DMS53 (cell line): ENCODE results near the gene CD2BP2.
A peak's percentile ranks its signal among the peaks of the same experiment; 100 is the strongest.
"Not testable (repeated sequence)": the region's sequence is repeated elsewhere in the genome, so short reads cannot be mapped to it uniquely, and the experiment has no call there.

Source experiments
- DNase-seq: peaks from one replicate; lab custom pipeline; 2025; lab: John Stamatoyannopoulos, UW

CD2BP2 gene

DNA sequence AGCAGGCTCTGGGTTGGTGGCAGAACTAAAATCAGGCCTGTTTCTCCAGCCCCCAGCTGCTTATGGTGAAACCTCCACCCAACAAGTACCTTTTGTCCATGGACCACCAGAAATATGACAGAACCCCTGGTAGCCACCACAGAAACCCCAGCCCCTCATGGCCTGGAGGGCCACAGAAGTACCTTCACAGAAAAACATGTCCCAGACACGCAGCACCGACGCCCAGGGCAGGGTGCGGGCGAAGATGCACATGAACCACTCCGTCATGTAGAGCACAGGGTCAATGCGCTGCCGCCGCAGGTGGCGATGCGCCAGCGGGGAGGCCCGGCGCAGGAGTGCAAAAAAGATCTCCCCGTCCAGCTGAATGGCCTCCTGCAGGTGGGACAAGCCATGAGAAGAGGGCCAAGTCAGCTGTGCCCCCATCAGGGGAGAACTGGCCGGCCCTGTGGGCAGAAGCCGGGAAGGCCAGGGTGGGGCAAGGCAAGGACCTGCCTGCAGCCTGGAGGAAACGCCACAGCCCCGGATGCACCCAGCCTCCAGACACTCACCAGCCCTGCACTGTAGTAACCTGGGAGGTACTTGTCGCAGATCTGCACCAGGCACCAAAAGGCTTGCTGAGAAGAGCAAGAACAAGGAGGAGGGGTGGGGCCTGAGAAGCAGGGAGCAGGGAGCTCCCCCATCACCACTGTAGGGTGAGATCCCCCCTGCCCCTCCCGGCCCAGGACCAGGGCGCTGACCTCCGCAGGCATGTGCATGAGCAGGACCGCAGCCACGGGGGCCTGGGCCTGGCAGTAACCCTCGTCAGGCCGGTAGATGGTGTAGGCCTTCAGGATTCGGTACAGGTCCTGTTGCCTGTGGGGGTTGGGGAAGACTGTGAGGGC, 4.1 kb upstream of the CD2BP2 start:
- no peak for DNase-seq

DNA sequence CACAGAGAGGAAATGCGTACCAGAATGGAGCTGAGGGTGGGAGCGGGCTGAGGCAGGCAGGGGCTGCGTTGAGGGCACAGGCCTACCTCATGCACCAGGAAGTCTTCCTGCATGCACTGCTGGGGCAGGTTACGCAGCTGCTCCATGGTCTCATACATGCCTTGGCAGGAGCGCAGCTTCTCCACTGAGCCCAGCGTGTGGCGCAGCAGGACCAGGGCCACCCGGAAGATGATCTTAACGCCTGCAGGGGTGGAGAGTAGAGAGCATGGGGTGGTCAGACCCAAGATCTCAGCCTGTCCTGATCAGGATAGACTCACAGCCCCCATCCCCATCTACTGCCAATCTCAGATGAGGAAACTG, 3.4 kb upstream of the CD2BP2 start:
- peak; percentile 12 for DNase-seq

DNA sequence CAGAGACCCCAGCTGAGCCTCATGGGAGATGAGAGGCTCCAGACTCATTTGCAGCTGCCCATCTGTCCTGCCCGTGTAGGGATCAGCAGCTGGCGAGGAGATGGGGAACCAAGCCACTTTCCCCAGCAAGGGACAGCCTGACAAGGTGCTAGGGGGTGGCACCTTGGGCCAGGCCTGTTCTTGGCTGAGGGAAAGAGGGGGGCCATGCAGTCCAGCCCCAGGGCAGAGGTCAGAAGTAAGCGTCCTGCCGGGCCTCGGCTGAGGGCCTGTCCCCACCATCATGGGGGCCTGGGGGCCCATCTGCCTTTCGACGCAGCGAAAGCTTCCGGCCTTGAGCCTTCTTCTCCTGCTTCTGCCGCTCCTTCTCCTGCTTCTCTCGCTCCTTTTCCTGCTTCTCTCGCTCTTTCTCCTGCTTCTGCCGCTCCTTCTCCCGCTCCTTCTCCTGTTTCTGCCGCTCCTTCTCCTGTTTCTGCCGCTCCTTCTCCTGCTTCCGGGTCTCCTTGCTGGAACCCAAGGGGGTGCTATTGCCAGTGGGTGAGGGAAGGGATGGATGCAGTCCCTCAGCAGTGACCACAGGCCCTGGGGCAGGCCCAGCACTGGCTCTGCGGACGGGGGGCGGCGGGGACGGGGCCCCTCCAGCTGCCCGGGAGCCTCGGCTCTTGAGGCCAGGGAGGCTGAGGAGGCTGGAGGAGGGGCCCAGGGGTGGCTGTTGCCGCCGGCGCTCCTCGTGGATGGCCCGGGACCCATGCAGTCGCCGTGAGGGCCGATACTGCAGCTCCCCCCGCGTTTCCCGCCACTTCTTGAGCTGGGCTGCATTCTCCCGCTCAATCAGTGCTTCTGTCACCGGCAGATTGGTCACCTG, 2.8 kb upstream of the CD2BP2 start:
- DNase-seq: no peak

DNA sequence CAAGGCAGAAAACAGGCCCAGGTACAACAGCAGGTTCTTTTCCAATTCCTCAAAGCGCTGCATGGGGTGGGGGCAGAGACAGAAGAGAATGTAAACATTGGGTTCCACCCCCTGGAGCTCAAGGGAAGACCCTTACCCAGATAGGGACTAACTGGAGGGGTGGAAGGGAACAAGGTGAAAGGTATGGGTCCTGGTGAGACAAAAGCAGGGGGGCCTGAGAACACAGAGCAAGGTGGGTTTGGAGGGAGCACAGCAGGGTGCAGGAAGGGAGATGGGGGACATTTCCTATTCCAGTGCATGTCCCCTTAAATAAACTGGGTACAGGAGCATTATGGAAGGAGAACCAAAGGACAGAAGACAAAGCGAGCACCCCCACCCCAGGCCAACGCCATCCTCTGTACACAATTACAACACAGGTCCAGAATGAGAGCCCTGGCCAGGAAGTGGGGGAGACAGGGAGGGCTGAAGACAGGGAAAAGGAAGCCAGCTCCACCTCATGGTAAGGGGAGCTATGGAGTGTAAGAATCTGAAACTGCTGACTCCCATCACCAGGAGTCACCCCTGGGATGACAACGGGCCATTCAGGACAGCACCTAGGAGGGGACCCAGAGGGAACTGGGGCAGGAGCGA, 2.1 kb upstream of the CD2BP2 start:
- DNase-seq: no peak

DNA sequence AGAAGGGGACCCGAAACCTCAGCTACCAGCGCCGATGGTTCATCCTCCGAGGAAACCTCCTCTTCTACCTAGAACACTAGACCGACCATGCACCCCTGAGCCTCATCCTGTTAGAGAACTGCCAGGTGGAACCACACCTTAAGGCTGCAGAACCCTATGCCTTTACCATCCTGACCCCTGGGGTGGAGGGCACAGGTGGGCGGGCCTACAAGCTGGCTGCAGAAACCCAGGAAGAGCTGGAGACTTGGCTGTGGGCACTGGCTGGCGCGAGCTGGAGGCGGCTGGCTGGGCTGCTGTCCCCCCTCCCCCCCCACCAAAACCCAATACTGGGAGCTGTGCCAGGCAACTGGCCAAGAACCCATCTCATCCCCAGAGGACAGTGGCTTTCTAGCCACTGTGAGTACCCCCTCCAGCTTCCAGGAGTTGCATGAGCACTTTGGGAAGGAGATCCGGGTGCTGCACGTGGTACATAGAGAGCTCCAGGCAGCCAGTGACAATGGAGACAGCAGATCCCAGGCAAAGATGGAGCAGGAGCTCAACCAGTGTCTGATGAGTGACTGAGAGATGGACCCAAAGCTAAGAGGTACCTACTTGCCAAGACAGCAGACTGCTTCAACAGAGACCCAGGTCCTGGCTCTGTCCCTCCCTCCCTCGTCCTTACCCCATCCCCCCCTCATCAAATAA, 1.4 kb upstream of the CD2BP2 start:
- DNase-seq: peak; percentile 54

DNA sequence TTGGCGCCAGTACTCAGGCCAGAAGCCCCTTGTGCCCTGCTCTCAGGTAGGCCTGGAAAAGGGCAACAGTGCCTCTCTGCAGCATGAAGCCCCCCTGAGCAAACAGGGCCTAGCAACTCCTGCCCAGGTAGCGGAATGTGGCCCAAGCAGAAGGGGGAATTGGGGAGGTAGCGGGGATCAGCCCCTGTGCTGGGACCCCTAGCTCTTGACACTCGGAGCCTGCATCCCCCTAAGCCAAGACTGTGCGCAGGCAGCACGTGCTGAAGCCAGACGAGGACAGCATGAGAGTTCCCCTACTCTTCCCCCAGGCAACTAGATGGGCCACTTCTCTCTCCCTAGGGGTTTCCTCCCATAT, 823 bp upstream of the CD2BP2 start:
- DNase-seq: peak; percentile 34

DNA sequence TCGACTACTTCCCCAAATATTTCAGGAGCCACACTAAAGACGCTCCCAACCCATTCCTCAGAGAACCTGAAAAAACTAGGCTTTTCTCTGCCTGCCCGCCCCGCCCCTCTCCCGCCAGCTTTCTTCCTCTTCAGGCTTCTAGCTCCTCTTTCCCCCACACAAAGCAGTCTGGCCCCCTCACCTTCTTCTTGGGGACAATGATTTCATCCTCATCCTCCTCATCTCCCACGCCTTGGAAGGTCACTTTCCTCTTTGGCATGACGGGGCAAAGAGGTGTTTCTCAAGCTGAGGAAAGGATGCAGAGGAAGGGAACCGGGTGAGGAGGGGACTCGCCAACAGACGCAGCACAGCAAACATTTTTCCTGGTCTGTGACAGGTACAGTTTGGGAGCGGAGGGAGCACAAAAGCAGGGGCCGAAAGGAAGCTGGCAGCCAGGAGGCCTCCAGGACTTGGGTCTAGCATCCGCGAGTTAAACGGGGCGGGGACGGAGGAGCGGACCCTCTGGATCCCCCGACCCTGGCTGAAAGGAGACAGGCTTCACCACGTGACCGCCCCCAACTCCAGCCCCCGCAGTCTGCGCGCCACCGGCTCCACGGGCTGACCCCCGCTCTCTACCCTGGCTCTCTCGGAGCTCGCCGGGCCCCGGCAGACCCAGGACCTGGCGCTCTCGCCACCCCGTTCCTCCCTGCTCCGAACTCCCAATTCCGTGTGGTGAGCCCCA, 525 bp downstream of the CD2BP2 start:
- peak; percentile 66 for DNase-seq

DNA sequence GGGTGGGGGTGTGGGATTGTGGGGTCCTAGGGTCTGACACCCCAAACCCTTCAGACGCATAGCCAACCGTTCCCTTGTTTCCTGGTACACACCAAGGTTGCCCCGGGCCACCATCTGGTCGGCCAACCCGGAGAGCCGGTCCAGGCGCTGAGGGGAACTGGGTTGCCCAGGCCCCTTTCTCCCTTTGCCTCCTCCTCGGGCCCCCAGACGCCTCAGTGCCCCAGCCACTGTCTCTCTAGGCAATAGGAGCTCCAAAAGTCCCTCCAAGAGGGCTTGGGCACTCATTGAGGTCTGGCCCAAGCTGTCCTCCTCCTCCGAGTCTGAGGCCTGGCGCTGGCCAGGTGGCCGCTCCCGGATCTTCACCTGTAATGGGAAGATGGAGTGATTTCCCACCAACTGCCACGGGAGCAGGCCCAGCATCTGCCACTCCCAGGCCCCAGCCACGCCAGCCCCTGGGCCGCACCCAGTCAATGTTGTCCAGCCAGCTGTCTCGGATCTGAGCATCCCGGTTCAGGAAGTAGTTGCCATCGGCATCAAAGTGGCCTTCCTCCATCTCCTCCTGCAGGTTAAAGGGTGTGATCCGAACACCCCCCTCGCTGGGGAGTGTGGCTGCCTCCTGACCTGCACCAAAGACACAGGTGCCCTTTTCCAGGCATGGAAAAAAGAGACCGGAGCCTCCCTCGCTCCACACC, 1.5 kb downstream of the CD2BP2 start:
- no peak for DNase-seq

DNA sequence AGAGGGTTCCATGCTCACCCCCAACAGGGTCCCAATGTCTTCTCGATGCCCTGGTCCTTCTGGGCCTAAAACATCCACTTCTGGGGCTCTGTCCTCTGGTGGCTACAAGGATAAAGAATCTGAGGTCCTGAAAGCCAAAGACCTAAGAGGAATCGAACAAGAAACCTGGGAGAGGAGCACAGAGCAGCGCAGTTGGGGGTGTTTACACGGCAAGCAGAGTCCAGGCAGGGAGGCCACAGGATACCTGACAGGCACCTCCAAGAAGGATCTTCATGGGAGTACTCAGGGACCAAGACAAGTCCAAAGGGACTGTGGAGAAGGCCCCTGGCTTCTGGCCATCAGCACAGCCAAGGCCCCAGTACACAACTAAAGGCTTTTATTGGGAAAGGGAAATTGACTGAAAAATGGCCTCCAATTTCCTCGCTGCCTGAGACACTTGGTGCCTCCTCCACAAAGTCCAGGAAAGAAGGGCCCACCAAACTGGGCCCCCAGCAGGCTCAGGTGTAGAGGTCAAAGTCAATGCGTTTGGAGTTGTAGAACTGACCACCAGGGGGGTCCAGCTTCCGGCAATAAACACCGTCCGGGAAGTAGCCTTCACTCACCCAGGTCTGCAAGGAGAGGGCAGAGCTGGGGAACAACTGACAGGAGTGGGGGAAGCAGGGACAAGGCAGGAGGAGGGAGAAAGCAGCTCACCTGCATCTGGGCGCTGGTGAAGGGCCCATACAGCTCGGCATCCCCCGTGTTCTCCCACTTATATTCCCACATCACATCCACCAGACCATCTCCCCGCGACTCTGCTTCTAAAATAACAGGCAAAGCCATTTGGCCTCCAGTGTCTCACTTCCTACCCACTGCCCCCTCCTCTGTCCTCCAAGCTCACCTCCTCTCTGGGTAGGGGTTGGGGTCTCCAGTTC, 2.4 kb downstream of the CD2BP2 start:
- no peak for DNase-seq

DNA sequence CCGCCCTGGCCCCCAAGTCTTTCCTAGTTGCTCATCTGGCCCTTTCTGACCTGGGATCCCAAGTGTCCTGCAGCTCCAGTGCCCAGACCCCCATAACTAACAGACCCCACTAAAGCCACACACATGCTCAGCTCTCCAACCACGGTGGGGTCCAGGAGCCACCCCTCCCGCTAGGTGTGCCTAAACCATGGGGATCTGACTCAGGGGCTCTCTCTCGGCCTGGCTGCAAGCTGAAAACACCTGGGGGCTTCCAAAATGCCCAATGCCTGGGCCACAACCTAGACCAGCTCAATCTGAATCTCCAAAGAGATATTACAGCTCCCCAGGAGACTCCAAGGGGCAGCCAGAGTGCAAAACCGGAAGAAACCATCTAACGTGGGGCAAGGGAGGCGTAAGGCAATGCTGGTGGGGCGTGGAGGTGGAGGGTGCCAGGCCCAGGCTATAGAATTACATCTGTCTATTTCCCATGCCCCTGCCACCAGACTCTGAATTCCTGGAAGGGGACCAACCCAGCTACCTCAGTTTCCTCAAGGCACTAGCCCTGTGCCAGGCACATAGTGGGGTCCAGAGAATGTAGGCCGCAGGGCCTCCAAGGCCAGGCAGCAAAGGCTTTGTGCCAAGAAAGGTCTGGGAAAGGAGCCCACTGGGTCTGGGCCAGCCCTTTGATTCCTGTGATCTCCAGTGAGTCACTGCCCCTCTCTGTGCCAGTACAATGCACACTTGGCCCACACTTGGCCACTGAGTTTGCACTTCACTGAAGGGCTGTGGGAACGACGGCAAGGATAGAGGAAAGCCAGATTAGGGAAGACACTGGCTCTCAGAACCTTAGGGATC, 3.3 kb downstream of the CD2BP2 start:
- DNase-seq: no peak

DNA sequence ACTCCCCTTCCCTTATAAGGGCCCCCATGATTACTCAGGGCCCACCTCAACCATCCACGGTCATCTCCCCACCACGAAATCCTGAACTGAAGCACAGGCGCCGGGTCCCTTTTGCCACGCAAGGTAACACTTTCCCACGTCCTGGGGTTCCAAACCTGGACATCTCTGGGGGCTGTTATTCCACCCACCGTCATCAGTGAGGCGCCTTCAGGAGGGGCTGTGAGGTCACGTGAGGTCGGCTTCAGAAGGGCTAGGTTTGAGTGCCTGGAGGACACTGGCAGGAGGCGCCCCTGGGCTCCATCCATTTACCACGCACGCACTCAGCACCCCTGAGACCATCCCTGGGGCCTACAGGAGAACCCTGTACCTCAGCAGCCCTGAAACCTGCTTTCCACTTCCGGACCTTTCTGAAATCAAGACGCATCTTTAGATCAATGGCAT, 4.1 kb downstream of the CD2BP2 start:
- DNase-seq: no peak

DNA sequence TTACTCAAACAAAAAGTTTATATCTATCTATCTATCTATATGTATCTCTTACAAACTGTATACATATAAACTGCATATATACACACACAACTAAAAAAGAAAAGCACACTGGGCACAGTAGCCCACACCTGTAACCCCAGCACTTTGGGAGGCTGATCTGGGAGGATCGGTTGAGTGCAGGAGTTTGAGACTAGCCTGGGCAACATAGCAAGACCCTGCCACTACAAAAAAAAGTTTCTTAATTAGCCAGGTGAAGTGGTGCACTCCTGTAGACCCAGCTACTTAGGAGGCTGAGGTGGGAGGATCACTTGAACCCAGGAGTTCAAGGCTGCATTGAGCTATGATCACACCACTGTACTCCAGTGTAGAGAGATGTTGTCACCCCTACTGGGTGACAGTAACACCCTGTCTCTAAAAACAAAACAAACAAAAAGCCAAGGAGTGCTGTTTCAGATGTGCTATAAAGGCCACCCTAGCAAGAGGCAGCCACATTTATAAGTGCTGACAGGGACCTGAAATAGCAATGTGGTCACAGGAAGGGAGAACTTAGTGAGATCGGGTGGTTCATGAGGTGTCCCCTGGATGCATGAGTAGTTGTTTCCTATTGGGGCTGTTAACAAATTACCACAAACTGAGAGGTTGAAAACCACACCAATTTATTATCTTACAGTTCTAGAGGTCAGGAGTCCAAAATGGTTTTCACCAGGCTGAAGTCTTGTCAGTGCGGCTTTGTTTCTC, 4.8 kb downstream of the CD2BP2 start:
- DNase-seq: no peak

DNA sequence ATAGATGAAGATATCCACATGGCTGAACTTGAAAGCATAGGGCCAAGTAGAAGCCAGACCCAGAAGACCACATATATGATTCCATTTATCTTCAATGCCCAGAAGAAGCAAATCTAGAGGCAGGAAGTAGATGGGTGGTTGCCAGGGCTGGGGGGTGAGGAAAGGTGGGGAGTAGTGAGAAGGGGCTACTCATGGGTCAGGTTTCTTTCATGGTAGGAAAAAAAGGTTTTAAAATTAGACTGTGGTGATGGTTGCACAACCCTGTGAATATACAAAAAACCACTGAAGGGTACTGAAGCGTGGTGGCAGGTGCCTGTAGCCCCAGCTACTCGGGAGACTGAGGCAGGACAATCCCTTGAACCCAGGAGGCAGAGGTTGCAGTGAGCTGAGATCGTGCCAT, 5.4 kb downstream of the CD2BP2 start:
- no peak for DNase-seq

DNA sequence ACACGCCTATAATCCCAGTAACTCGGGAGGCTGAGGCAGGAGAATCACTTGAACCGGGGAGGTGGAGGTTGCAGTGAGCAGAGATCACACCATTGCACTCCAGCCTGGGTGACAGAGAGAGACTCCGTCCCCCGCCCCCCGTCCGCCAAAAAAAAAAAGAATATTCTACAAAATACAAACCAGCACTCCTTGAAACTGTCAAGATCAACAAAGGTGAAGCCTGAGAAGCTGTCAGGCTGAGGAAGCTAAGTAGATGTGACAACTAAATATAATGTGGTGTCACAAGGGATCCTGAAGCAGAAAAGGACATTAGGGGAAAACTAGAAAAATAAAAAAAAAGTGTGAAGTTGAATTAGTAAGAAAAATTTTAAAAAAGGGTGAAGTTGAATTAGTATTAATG, 6.2 kb downstream of the CD2BP2 start:
- no peak for DNase-seq

DNA sequence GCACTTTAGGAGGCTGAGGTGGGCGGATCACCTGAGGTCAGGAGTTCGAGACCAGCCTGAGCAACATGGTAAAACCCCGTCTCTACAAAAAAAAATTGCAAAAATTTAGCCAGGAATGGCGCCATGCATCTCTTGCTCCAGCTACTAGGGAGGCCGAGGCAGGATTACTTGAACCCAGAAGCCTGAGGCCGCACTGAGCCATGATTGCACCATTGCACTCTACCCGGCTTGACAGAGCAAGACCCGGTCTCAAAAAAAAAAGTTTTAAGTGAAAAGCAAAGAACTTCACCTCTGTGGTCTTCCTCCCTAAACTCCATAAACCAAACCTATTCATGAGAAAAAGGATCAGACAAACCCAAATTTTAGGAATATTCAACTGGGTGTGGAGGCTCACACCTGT, 7.0 kb downstream of the CD2BP2 start:
- DNase-seq: no peak

DNA sequence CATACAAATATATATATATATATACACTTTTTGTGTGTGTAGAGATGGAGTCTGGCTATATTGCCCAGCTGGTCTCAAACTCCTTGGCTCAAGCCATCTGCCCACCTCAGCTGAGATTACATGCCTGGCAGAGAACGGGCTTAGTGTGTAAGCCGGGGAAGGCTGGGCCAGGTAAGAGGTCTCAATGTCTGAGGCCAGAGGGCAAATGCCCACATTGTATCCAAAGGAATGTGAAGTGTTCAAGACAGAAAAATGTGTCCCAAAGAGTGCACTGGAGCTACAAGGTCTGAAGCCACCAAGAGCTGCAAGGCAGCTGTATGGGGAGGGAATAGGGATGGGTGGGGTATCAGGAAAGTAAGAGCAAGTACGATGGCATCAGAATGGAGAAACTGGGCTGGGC, 8.8 kb downstream of the CD2BP2 start:
- DNase-seq: no peak

DNA sequence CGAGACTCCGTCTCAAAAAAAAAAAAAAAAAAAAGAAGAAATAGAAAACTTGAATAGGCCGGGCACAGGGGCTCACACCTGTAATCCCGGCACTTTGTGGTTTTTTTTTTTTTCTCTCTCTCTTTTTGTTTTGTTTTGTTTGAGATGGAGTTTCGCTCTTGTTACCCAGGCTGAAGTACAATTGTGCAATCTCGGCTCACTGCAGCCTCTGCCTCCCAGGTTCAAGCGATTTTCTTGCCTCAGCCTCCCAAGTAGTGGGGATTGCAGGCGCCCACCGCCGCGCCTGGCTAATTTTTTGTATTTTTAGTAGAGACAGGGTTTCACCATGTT, 11.7 kb downstream of the CD2BP2 start:
- DNase-seq: not testable (repeated sequence)

DNA sequence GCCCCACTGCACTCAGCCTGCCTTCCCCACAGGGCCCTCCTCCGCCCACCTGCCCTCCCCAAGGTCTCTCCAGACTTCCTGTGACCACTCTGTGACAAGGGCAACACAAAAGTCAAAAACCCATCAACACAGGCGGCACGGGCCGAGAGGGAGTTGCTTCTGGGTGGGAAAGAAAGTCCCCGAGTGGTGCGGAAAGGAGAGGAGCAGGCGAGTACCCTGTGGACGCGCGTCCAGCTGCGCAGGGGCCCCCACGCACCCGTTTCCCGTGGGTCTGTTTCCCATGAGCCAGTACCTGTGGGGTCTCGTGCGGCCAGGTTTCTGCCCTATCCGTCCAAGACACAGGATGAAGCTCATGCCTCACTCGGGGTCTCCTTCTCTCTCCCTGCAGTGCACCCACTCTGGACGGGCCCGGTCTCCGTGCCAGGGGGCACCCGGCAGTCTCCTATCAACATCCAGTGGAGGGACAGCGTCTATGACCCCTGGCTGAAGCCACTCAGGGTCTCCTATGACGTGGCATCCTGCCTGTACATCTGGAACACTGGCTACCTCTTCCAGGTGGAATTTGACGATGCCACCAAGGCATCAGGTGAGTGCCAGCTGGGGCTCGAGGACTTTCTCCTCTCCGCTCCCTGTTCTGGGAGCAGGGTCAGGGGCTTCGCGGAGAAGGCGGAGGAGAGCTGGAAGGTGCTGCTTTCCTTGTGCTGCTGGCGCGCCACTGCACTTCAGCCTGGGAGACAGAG, 12.2 kb downstream of the CD2BP2 start:
- no peak for DNase-seq
